CD4-positive, alpha-beta T cell (primary cell): ENCODE data around the gene TMEM117. TPM values are rescaled to one million over a fixed set of nuclear protein-coding genes. Genes with fewer than 3 reads are reported as not detected.

Experiments
- ATAC-seq: fragments of 200-7000 bp; cut with Tn5 transposase; one replicate; pipeline ENCODE4 v1.10.0; 2022; ENCODE audit warnings: mild to moderate bottlenecking; ENCODE audit not compliant: poor library complexity
- CTCF ChIA-PET: fragments of 350-600 bp; sonication (Branson Sonifier 250); formaldehyde crosslinking; loops from one replicate; lab custom pipeline; 2021; ENCODE audit warnings: antibody characterized with exemption, inconsistent platforms; lab: Charles Lee
- POLR2A ChIA-PET: fragments of 350-600 bp; sonication (Branson Sonifier 250); formaldehyde crosslinking; loops from one replicate; lab custom pipeline; 2021; ENCODE audit warnings: antibody characterized with exemption, inconsistent platforms; lab: Charles Lee
- DNase-seq, 14 experiments: peaks; one replicate each; pipeline ENCODE4 v3.0.0-alpha.2; 2013 to 2020; ENCODE audit warnings: mixed read lengths in 2 of 14
- H3K27ac ChIP-seq, 2 donors: one replicate each; pipeline versions ENCODE4 v1.5.1 to v1.7.0; 2013; ENCODE audit warnings: low read length in 2 of 2, low read depth in 1 of 2, mild to moderate bottlenecking in 1 of 2
- H3K27me3 ChIP-seq, 2 experiments: 1 replicate in 1 of 2; 2 replicates in 1 of 2; pipeline versions ENCODE4 v1.6.1 to v1.7.0; 2013; ENCODE audit warnings: low read length in 2 of 2, control low read depth in 1 of 2, mild to moderate bottlenecking in 1 of 2, moderate library complexity in 1 of 2; ENCODE audit not compliant: insufficient read depth in 2 of 2, control insufficient read depth in 1 of 2
- H3K36me3 ChIP-seq: one replicate; pipeline ENCODE4 v1.6.1; 2013; ENCODE audit warnings: low read length, control low read depth; ENCODE audit not compliant: insufficient read depth
- H3K4me1 ChIP-seq: one replicate; pipeline ENCODE4 v1.6.1; 2013; ENCODE audit warnings: low read length, control low read depth; ENCODE audit not compliant: insufficient read depth
- H3K4me3 ChIP-seq: one replicate; pipeline ENCODE4 v1.5.1; 2013; ENCODE audit warnings: mild to moderate bottlenecking, low read length, moderate library complexity
- H3K9me3 ChIP-seq, 2 experiments: 1 replicate in 1 of 2; 2 replicates in 1 of 2; pipeline versions ENCODE4 v1.6.1 to v1.7.0; 2013; ENCODE audit warnings: low read length in 2 of 2, mild to moderate bottlenecking in 2 of 2, control low read depth in 1 of 2, moderate library complexity in 1 of 2; ENCODE audit not compliant: control insufficient read depth in 1 of 2, insufficient read depth in 1 of 2
- H3K27ac Mint-ChIP-seq: one replicate; pipeline ENCODE4 v1.8.0; 2020; ENCODE audit warnings: mixed read lengths
- H3K27me3 Mint-ChIP-seq: one replicate; pipeline ENCODE4 v1.8.0; 2021; ENCODE audit warnings: mixed read lengths
- H3K36me3 Mint-ChIP-seq: one replicate; pipeline ENCODE4 v1.8.0; 2021; ENCODE audit warnings: low read depth, mixed read lengths
- H3K4me1 Mint-ChIP-seq: one replicate; pipeline ENCODE4 v1.8.0; 2021; ENCODE audit warnings: low read depth, mixed read lengths
- H3K4me3 Mint-ChIP-seq: one replicate; pipeline ENCODE4 v1.8.0; 2020; ENCODE audit warnings: mild to moderate bottlenecking, mixed read lengths
- H3K9me3 Mint-ChIP-seq: one replicate; pipeline ENCODE4 v1.8.0; 2020; ENCODE audit warnings: mixed read lengths
- CTCF ChIP-seq: fragments of 200-600 bp; IDR thresholded peaks from one replicate; pipeline ENCODE4 v1.8.0; 2022; ENCODE audit warnings: antibody characterized with exemption, mild to moderate bottlenecking
- intact Hi-C, 2 experiments: fragments of 100-400 bp; cut with DNase I in 1 of 2; cut with micrococcal nuclease in 1 of 2; formaldehyde crosslinking; loops; one replicate each; pipeline versions ENCODE4 v1.15.1 to v1.9.0; 2023 to 2025; cut with DNase I, micrococcal nuclease
- total RNA-seq, 174 experiments: library from RNA in 2 of 174; stranded (reverse) in 2 of 174; gene quantifications; one replicate each; pipeline ENCODE4 v1.2.3 and lab custom pipeline; 2021 to 2026

The TMEM117 gene
- total RNA-seq, 2 experiments from 2014 or later, result 3.4 to 4.4 TPM

GRCh38 chr12:43898474-43898873 is 62.6 kb downstream of the TMEM117 start:
- TF ChIP-seq CTCF, result no peak
- Histone ChIP-seq H3K4me3 (no peak overlapping the region), H3K27me3 (no peaks in the 10 kb centered on the region), H3K27ac (no peak overlapping the region), H3K36me3 (no peaks in the 10 kb centered on the region), H3K9me3 (no peaks in the 10 kb centered on the region), H3K4me1 (no peaks in the 10 kb centered on the region)
- Mint-ChIP-seq H3K9me3 (peaks cover 2% of the 10 kb centered on the region), H3K4me1 (peaks cover 5% of the 10 kb centered on the region), H3K27me3 (no peaks in the 10 kb centered on the region), H3K4me3 (no peak overlapping the region), H3K27ac (no peak overlapping the region), H3K36me3 (peaks cover 13% of the 10 kb centered on the region)
- no peak for ATAC-seq
- ChIA-PET POLR2A (no interaction called here), CTCF (no interaction called here)
- intact Hi-C loops, result no loop called here
- DNase-seq, result no peak

GRCh38 chr12:43899574-43899973 is 63.7 kb downstream of the TMEM117 start:
- H3K4me3 Mint-ChIP-seq, result no peak overlapping the region
- no peak for DNase-seq
- H3K9me3 Mint-ChIP-seq, result no peaks in the 10 kb centered on the region
- H3K4me1 Mint-ChIP-seq, result peaks cover 5% of the 10 kb centered on the region
- peaks cover 6% of the 10 kb centered on the region for H3K36me3 Mint-ChIP-seq
- ChIA-PET CTCF (no interaction called here), POLR2A (no interaction called here)
- Histone ChIP-seq H3K4me1 (no peaks in the 10 kb centered on the region), H3K27me3 (no peaks in the 10 kb centered on the region), H3K4me3 (no peak overlapping the region), H3K27ac (no peak overlapping the region), H3K36me3 (no peaks in the 10 kb centered on the region), H3K9me3 (no peaks in the 10 kb centered on the region)
- intact Hi-C loops, result no loop called here
- ATAC-seq, result no peak
- H3K27ac Mint-ChIP-seq, result no peak overlapping the region
- H3K27me3 Mint-ChIP-seq, result no peaks in the 10 kb centered on the region
- no peak for TF ChIP-seq CTCF

- Mint-ChIP-seq H3K27ac (no peak overlapping the region), H3K36me3 (no peaks in the 10 kb centered on the region), H3K9me3 (no peaks in the 10 kb centered on the region), H3K27me3 (no peaks in the 10 kb centered on the region), H3K4me1 (peaks cover 2% of the 10 kb centered on the region), H3K4me3 (no peak overlapping the region)
- no peak for ATAC-seq
- intact Hi-C loops, result no loop called here
- H3K36me3 ChIP-seq, result no peaks in the 10 kb centered on the region
- ChIA-PET POLR2A (no interaction called here), CTCF (no interaction called here)
- no peaks in the 10 kb centered on the region for H3K27me3 ChIP-seq
- no peaks in the 10 kb centered on the region for H3K4me1 ChIP-seq
- no peak overlapping the region for H3K27ac ChIP-seq
- no peak for TF ChIP-seq CTCF
- no peak for DNase-seq
- H3K9me3 ChIP-seq, result no peaks in the 10 kb centered on the region
- H3K4me3 ChIP-seq, result no peak overlapping the region
Measured at GRCh38 chr12:43903686-43904085, 67.8 kb downstream of the TMEM117 start.
